GM18868 (cell line): ENCODE measurements around the gene LST1.
"Not testable (repeated sequence)": the region's sequence is repeated elsewhere in the genome, so short reads cannot be mapped to it uniquely, and the experiment has no call there.

Experiments used
- ATAC-seq: cut with Tn5 transposase; IDR thresholded peaks from one replicate; pipeline ENCODE4 v1.9.1; 2021; ENCODE audit warnings: mild to moderate bottlenecking, moderate library complexity; ENCODE audit not compliant: unreplicated experiment

Gene LST1

DNA sequence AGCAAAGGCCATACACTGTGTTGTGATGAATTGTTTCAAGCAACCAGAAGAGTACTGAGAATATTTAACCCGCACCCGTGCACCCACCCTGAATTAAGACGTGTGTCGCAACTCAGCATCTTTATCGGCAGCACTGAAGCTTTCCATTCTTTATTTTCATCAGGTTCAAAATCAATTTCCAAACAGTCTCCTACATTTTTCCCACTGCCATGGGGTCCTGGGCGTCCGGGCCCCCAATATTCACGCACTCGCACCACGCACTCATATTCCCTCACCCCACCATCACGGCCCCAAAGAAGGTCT, 5.7 kb upstream of the LST1 start:
- no peak for ATAC-seq

DNA sequence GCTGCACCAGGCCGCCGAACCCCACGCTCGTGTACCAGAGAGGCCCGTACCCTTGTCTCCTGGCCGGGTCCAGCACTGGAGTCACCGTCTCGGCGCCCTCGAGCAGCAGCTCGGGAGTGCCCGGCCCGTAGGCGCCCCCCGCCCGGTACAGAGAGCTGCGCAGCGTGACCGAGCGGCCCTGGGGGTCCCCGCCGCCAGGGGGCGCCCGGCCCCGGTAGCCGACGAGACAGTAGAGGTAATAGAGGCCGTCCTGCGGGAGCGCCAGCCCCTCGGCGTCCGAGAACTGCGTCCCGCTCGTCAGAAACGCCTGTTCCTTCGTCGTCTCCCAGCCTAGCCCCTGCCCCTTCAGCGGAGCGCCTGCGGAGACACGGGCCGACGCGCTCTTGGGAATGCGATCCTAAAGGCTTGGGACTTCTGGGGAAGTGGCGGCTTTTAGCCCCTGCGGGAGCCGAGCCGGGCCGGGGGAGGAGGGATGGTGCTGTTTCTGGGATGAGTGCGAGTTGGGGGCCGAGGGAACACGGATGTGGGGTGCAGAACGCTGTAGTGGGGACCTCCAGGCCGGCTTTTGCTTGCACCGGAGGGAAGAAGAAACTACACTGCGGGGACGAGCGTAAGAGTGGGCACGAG, 5.2 kb upstream of the LST1 start:
- ATAC-seq: peak; percentile 53

DNA sequence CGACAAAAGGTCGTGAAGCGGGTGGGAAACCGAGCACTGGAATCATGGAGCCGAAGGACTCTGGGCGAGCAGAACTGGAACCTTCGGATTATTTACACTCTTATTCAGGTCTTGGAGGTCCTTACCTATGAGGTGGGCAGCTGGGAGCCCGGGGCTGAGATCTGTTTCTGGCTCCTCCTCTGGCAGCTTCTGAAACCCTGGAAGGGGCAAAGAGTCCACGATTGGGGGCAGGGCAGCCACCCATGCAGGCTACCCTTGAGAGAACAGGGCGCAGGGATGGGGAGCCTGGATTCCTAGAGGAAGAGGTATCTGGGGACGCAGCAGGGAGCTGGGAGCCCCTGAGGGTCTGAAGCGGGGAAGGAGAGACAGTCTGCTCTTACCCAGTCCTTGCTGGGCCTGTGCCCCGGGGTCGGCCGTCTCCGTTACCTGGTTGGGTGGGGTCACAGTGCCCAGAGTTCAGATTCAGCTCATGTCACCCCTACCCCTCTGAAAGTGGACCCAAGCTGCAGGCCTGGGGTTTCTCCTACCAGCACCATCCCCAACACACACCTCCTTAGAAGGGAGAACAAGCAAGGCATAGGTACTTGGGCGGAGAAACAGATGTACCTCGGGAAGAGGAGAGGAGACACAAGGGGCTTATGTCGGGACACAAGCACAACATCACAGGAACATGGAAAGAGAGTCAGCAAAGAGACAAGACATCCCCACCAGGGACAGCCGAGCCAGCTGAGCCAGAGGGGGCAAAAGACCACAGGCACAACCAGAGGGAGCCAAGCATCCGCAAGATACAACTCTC, 4.4 kb upstream of the LST1 start:
- ATAC-seq: no peak

DNA sequence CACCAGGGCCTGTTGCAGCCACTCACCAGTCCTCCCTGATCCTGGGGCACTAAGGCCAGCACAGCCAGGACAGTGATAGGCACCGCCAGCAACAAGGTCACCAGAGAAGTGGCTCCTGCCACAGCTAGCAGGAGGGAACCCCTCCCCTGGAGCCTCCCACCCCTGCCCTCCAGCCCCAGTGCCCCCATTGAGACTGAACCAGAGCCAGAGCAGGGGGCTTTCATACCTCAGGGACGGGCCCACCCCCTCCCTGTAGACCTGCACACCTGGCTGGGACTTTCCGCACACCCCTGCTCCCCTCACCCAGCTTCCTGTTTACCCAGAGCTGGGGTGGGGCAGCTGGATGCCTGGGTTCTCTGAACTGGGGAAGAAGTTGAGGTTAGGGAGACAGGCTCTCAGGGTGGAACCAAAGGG, 3.8 kb upstream of the LST1 start, which contains the start of gene LTB:
LTB (minus strand) TSS at position 195 of the 414 bp plus-strand sequence; CDS start at position 188, 7 bp downstream.
- no peak for ATAC-seq

DNA sequence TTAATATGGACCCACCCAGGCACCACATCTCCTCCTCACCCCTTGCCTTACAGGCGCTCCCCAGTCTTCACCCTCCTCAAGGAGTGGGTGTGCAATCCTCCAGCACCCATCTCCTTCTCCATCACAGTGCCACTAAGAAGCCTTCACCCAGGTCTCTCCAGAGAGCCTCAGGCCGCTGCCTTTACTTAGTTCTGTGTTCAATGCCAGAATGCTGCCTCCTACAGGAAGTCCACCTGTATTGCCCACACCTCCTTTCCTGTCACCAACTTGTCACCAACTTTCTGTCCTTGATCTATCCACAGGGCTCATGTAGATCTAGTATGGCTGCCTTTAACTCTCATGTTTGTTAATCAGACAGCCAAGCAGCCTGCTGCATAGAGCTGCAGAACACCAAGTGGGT, 586 bp upstream of the LST1 start:
- ATAC-seq: no peak

DNA sequence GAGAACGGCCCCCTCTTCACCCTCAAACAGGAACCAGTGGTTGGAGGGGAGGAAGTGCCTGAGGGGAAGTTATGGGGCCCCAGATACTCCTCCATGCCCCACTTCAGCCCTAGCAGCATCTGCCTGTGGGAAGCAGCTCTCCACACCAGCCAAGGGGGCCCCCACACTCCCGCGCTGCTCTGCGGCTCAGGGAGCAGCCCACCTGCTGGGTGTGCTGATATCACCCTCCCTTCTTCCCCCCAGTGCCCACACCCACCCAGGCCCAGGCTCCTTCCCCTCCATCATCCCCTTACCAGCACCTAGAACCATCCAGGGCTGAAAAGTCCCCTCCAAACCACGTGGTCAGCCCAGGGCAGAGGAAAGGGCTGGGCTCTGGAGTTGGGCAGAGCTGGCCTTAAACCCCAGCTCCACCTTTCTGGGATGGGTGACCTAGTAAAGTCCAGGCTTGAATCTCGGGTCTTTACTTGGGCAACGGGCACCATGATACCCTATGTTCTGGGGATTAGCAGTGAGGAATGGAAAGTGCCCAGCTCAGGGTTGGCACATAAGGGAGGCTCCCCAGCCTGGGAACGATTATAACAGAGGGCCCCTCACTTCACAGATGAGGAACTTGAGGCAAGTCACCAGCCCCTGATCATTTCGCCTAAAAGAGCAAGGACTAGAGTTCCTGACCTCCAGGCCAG, 663 bp downstream of the LST1 start:
- ATAC-seq: no peak

DNA sequence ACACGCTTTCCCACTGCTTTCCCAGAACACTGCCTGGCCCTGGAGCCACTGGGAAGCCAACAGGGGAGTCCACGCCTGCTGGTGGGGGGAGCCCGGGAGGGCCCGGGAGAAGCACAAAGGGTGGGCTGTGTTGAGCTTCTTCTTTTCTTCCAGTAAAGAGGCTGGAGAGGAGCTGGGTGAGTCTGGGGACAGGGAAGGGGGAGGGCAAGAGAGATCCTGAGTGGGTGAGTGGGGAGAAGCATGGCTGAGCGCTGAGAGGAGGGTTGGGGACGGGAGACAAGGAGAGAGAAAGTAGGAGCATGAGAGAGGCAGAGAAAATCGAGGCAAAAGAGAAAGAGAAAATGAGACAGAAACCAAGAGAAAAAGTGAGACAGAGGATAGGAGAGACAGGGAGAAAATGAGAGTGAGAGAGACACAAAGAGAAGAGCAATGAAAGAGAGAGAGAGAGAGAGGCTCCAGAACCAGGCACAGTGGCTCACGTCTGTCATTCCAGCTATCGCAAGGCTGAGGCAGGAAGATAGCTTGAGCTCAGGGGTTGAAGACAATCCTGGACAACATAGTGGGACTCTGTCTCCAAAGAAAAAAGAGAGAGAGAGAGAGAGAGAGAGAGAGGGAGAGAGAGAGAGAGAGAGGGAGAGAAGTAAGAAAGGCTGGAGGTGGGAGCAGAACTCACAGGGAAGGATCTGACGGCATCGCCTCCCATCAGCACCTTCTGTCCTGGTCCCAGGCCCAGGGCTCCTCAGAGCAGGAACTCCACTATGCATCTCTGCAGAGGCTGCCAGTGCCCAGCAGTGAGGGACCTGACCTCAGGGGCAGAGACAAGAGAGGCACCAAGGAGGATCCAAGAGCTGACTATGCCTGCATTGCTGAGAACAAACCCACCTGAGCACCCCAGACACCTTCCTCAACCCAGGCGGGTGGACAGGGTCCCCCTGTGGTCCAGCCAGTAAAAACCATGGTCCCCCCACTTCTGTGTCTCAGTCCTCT, 2.0 kb downstream of the LST1 start:
- no peak for ATAC-seq

DNA sequence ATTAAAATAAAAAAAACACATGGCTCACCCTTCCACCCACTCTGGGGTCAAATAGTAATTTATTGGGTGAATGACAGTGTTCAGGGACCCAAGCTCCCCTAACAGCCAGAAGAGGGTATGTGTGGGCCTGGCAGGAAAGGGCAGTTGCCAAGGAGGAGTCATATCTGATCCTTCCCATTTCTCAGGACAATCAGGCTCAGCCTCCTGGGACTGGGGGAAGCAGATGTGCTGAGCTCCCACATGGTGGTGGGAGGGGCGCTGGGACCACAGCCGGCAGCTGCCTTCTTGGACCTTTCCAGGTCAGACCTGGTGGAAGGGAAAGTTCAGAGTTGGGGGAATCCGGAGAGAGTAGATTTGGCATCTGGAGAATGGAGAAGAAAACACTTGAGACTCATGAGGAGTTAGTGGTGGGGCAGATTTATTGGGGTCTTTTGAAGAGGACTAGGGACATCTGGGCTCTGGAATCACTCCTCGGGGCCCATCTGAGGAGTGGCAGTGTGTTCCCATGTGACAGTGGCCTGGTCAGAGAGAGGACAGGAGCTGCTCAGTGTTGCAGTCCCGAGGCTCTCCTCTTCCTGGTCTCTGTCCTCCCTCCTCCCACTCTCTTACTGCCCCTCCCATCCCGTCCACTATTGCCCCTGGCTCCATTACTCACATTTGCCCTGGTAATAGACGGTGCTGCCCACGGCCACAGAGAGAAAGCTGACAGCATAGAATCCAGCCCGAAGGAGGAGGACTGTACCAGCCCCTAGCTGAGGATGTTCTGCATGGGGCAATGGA, 3.0 kb downstream of the LST1 start:
- ATAC-seq: no peak

DNA sequence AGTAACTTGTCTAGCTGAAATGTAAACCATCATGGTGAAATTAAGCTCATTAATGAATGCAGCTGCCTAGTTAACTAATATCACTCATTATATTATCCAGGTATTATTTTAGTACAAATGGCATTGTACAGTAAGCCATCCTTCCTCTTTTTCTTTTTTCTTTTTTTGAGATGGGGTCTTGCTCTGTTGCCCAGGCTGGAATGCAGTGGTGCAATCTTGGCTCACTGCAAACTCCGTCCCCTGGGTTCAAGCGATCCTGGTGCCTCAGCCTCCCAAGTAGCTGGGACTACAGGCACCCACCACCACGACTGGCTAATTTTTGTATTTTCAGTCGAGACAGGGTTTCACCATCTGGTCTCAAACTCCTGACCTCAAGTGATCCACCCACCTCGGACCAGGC, 4.6 kb downstream of the LST1 start:
- ATAC-seq: not testable (repeated sequence)

DNA sequence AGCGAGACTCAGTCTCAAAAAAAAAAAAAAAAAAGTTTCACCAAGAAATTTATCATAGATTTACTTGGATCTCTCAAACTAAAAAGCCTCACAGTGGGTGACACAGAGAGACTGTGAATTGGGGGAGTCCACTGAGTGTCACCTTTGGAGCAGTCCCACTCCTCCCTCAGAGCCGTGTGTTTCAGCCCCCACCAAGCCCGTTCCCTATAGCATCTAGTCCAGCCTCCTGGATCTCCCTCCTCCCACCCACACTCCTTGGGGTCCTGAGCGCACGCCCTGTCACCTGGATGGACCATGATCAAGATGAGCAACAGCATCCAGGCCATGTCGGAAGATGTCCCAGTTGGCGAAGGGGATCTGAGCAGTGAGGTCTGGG, 6.3 kb downstream of the LST1 start:
- ATAC-seq: no peak

DNA sequence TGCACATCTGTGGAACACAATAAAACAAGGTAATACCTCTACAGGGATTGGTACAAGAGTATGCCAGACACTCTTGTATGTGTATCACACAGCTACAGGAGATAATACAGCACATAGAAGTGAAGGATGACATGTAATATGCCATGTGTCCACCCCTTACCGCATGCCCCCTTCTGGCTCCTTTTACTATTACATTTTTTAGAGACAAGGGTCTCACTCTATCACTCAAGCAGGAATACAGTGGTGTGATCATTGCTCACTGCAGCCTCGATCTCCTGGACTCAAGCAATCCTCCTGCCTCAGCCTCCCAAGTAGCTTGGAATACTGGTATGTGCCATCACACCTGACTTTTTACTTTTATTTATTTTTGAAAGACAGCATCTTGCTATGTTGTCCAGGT, 10.9 kb downstream of the LST1 start:
- no peak for ATAC-seq

DNA sequence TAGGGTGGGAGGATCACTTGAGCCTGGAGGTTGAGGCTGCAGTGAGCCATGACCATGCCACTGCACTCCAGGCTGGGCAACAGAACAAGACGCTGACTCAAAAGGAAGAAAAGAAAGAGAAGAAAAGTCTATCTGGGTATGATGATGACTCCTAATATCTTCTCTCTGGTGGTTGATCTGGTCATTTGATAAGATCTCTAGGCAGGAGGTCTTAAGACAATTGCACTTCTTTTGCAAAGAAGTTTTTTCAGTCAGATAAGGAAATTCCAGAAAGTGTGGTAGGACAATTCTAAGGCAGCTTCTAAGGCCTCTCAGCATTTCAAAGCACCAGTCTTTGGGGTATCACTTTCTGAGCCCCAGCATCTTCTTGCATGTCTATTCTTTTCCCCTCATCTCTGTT, 21.2 kb downstream of the LST1 start:
- no peak for ATAC-seq

DNA sequence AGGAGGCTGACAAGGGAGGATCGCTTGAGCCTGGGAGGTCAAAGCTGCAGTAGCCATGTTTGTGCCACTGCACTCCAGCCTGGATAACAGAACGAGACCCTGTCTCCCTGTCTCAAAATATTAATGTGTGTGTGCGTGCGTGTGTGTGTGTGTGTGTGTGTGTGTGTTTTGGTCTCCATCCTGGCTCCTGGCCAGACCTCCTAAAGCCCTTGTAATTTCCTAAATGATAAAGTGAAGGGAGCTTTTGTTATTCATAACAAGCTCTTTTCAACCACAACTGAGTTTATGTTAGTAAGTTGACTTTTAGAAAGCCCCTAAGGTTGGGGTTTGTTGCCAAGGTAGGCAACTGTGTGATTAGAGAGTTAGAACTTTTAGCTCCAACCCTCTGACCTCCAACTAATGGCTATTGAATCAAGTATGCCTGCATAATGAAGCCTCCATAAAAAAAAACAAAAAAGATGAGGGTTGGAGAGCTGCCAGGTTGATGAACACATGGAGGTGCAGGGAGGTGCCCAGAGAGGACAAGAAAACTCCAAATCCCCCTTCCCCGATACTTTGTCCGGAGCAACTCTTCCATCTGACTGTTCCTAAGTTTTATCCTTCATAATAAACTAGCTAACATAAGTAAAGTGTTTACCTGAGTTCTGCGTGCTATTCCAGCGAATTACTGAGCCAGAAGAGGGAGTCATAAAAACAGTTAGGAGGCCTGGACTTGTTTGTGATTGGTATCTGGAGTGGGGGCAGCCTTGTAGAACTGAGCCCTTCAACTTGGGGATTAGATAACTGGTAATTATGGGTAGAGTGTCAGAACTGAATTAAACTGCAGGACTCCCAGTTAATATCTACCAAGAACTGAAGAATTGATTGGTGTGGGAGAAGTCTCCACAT, 23.7 kb downstream of the LST1 start:
- no peak for ATAC-seq

DNA sequence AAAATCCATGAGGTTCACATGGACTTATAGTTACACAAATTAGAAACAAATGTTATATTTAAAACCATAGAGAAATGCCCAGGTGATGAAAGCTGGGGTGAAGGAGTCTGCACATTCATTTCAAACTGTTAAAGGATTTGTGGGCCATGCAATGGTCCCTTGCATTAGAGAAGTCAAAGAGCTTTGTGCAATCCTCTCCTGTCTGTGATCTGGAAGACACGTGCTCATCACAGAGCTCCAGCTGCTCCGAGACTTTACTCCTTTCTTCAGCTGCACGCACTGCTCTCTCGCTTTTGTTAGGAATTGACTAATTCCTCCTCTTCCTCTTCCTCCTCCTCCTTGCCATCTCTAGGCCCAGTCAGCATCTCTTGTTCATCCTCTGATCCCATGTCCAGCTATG, 24.9 kb downstream of the LST1 start:
- ATAC-seq: no peak

DNA sequence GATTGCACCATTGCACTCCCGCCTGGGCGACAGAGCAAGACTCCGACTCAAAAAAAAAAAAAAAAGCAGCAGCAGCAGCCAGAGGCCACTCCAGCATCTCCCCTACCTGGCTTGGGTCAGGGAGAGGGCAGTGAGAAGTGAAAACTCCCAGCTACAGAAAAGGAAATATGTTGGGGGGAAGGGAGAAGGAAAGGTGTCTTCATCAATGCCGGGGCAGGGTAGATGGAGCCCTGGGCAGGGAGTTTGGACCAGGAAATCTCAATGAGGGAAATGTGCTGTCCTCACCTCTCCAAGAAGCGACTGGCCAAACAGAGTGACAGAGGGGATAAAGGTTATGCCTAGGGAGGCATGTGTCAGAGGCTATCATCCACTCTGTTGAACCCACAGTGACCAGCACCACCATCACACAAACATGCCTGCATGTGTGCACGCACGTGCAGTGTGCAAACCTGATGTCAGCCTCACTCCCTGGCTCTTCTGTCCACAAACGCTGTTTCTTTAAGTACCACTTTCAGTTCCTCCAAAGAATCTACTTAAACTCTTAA, 28.1 kb downstream of the LST1 start:
- no peak for ATAC-seq

DNA sequence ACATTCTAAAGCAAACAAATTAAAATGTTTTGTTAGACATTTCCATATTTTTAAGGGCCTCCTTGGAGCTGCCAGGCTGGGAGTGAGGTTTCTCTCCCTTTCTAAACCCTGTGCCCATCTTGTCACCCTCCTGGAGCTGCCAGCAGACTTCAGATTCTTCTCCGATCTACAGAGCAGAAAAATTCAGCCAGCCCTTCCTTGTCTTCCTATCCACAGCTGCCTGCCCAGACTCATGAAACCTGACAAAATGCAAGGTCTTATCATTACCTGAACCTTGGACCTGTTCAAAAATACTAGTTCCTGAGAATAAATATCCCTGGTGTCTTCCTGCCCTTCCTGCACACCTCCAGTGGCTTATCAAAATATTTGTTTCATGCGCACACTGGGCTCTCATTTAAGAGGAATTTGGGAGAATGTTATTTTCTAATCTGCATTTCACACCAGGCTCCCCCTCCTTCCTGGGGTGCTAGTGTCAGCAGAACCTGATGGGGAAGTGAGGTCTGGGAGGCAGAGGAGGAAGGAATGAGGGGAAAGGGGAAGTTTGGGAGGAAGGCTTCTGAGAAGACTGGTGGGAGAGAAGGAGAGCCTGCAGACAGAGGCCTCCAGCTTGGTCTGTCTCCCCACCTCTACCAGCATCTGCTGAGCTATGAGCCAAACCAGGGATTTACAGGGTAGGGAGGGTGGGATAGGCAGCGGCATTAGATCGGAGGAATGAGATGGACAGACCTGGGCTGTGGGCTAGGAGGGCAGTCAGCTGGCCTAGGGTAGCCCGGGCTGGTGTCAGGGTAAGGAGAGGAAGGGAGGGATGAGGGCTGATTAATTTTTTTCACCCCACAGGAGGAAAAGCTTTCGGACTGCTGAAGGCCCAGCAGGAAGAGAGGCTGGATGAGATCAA, 28.9 kb downstream of the LST1 start, which contains the start of gene AIF1:
AIF1 (plus strand) TSS at position 551 of the 895 bp plus-strand sequence; CDS start at position 647, 96 bp downstream.
- ATAC-seq: no peak

DNA sequence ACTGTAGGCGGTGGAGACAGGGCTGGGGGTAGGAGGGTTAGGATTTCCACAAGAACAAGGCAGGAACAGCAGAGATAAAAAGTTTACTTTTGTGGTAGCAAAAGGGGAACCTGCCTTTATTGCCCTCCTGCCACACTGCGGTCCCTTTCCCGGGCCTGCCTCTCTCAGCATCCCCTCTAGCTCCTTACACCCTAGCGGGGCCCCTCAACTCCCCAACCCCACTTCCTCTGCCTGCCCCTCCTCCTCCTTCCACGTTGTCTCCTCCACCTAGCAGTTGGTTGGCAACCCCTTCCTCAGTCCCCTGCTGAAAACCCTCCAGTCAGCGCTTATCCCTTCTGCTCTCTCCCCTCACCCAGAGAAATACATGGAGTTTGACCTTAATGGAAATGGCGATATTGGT, 29.7 kb downstream of the LST1 start:
- no peak for ATAC-seq

DNA sequence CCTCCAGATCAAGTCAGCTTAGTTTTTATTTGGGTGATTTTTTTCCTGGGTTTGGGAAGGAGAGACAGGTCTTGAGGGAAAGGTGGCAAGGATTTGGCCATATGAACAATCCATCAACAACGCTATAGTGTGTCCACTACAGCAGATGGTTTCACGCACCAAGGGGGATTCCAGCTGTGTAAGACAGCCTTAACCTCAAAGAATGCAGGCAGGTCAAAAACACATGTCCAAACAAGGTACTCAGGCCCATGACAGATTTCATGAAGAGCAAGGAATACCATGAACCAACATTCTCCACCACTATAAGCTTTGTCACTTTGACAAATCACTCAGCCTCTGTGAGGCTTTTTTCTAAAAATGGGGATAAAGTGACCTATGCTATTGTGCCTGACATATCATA, 30.9 kb downstream of the LST1 start:
- ATAC-seq: no peak
